WTC11 (cell line): ENCODE results near the gene KHK.
"Not testable (repeated sequence)": the region's sequence is repeated elsewhere in the genome, so short reads cannot be mapped to it uniquely, and the experiment has no call there.

Experiments
- IRF2 ChIP-seq: sonication (generic); formaldehyde crosslinking; IDR thresholded peaks from 2 replicates; pipeline ENCODE4 v1.8.0; 2022; ENCODE audit warnings: low read depth, missing genetic modification reagents, borderline replicate concordance
- NFYB ChIP-seq: sonication (generic); formaldehyde crosslinking; conservative IDR thresholded peaks from 2 replicates; pipeline ENCODE4 v1.8.0; 2022; ENCODE audit warnings: low read depth, missing genetic modification reagents
- TEAD4 ChIP-seq: sonication (generic); formaldehyde crosslinking; IDR thresholded peaks from 2 replicates; pipeline ENCODE4 v1.8.0; 2022; ENCODE audit warnings: mild to moderate bottlenecking, missing genetic modification reagents
- ZNF121 ChIP-seq: sonication (generic); formaldehyde crosslinking; IDR thresholded peaks from 2 replicates; pipeline ENCODE4 v1.8.0; 2023; ENCODE audit warnings: missing genetic modification reagents
- ZNF671 ChIP-seq: fragments of 250-450 bp; sonication (Bioruptor Pico); IDR thresholded peaks from 2 replicates; pipeline ENCODE4 v1.8.0; 2021; ENCODE audit warnings: mild to moderate bottlenecking
- TF ChIP-seq, protein P1 (sequence below): fragments of 200-600 bp; IDR thresholded peaks from 2 replicates; pipeline ENCODE4 v1.8.0; 2022; ENCODE audit warnings: antibody characterized with exemption
- TF ChIP-seq, protein P2 (sequence below): sonication (generic); formaldehyde crosslinking; IDR thresholded peaks from 2 replicates; pipeline ENCODE4 v1.8.0; 2022; ENCODE audit warnings: mild to moderate bottlenecking, missing genetic modification reagents

DNA sequence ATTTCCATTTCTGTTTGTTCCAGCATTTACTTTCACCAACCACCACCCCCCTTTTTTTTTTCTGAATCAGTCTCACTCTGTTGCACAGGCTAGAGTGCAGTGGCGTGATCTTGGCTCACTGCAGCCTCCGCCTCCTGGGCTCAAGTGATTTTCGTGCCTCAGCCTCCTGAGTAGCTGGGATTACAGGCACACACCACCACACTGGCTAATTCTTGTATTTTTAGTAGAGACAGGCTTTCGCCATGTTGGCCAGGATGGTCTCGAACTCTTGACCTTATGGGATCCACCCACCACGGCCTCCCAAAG lies 11.1 kb upstream of the KHK start:
- TF ChIP-seq, protein P1, sequence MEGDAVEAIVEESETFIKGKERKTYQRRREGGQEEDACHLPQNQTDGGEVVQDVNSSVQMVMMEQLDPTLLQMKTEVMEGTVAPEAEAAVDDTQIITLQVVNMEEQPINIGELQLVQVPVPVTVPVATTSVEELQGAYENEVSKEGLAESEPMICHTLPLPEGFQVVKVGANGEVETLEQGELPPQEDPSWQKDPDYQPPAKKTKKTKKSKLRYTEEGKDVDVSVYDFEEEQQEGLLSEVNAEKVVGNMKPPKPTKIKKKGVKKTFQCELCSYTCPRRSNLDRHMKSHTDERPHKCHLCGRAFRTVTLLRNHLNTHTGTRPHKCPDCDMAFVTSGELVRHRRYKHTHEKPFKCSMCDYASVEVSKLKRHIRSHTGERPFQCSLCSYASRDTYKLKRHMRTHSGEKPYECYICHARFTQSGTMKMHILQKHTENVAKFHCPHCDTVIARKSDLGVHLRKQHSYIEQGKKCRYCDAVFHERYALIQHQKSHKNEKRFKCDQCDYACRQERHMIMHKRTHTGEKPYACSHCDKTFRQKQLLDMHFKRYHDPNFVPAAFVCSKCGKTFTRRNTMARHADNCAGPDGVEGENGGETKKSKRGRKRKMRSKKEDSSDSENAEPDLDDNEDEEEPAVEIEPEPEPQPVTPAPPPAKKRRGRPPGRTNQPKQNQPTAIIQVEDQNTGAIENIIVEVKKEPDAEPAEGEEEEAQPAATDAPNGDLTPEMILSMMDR = not testable (repeated sequence)
- TF ChIP-seq NFYB, ZNF671, ZNF121, IRF2, TEAD4 (CRISPR knock-in tag): not testable (repeated sequence)
- TF ChIP-seq, protein P2, sequence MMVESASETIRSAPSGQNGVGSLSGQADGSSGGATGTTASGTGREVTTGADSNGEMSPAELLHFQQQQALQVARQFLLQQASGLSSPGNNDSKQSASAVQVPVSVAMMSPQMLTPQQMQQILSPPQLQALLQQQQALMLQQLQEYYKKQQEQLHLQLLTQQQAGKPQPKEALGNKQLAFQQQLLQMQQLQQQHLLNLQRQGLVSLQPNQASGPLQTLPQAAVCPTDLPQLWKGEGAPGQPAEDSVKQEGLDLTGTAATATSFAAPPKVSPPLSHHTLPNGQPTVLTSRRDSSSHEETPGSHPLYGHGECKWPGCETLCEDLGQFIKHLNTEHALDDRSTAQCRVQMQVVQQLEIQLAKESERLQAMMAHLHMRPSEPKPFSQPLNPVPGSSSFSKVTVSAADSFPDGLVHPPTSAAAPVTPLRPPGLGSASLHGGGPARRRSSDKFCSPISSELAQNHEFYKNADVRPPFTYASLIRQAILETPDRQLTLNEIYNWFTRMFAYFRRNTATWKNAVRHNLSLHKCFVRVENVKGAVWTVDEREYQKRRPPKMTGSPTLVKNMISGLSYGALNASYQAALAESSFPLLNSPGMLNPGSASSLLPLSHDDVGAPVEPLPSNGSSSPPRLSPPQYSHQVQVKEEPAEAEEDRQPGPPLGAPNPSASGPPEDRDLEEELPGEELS (CRISPR knock-in tag) = not testable (repeated sequence)
